OCI-LY7 (cell line): ENCODE results near the gene CHAF1A. TPM values are rescaled to one million over a fixed set of nuclear protein-coding genes. Genes with fewer than 3 reads are reported as not detected.

Experiments used
- BruUV-seq: library from RNA; stranded (reverse); fragments of 400-500 nt; replicated peaks from 2 replicates; lab custom pipeline; 2021; lab: Mats Ljungman, UMichigan
- CTCF ChIA-PET: fragments of 300-600 bp; sonication (Branson Sonifier 250); formaldehyde crosslinking; loops from one replicate; lab custom pipeline; 2022; ENCODE audit warnings: antibody characterized with exemption; ENCODE audit not compliant: unreplicated experiment; lab: Charles Lee
- POLR2A ChIA-PET: fragments of 300-600 bp; sonication (Branson Sonifier 250); formaldehyde crosslinking; loops from one replicate; lab custom pipeline; 2022; ENCODE audit warnings: antibody characterized with exemption; lab: Charles Lee
- DNase-seq: peaks from one replicate; pipeline ENCODE4 v3.0.0-alpha.2; 2015; ENCODE audit warnings: low spot score
- H2AFZ ChIP-seq: fragments of 200-600 bp; sonication (generic), shearing (Covaris generic); 2 replicates; pipeline ENCODE4 v1.6.1; 2014; ENCODE audit warnings: mild to moderate bottlenecking, antibody characterized with exemption, low read length, moderate library complexity
- H3K27ac ChIP-seq: fragments of 200-600 bp; sonication (generic); 2 replicates; pipeline ENCODE4 v1.5.1; 2014; ENCODE audit warnings: mixed run types, low read depth, mild to moderate bottlenecking, moderate library complexity, low read length, inconsistent platforms; ENCODE audit not compliant: poor library complexity, severe bottlenecking
- H3K36me3 ChIP-seq: fragments of 200-600 bp; sonication (generic); 2 replicates; pipeline ENCODE4 v1.6.1; 2014; ENCODE audit warnings: mild to moderate bottlenecking, antibody characterized with exemption, low read length, moderate library complexity, mixed read lengths; ENCODE audit not compliant: insufficient read depth
- H3K4me1 ChIP-seq: fragments of 200-600 bp; sonication (generic); 2 replicates; pipeline ENCODE4 v1.5.1; 2014; ENCODE audit warnings: mild to moderate bottlenecking, low read length; ENCODE audit not compliant: insufficient read depth, poor library complexity, severe bottlenecking
- H3K4me2 ChIP-seq: fragments of 200-600 bp; sonication (generic); 2 replicates; pipeline ENCODE4 v1.6.1; 2014; ENCODE audit warnings: mild to moderate bottlenecking, low read length
- H3K4me3 ChIP-seq: fragments of 200-600 bp; sonication (generic); 2 replicates; pipeline ENCODE4 v1.5.1; 2014; ENCODE audit warnings: mild to moderate bottlenecking, low read depth, low read length; ENCODE audit not compliant: poor library complexity, severe bottlenecking
- H3K79me2 ChIP-seq: fragments of 200-600 bp; sonication (generic); 2 replicates; pipeline ENCODE4 v1.6.1; 2016; ENCODE audit warnings: low read depth, mild to moderate bottlenecking, low read length, moderate library complexity, mixed read lengths; ENCODE audit not compliant: insufficient read depth
- H3K9me2 ChIP-seq: fragments of 200-600 bp; sonication (generic); 2 replicates; pipeline ENCODE4 v1.6.1; 2016; ENCODE audit warnings: mild to moderate bottlenecking, low read length, mixed read lengths; ENCODE audit not compliant: insufficient read depth
- H3K9me3 ChIP-seq: fragments of 200-600 bp; sonication (generic); 2 replicates; pipeline ENCODE4 v1.6.1; 2014; ENCODE audit warnings: mild to moderate bottlenecking, mixed run types, low read length, mixed read lengths
- H4K20me1 ChIP-seq: fragments of 200-600 bp; sonication (generic); 2 replicates; pipeline ENCODE4 v1.6.1; 2014; ENCODE audit warnings: mild to moderate bottlenecking, antibody characterized with exemption, low read length, moderate library complexity, mixed read lengths; ENCODE audit not compliant: insufficient read depth
- EZH2phosphoT487 ChIP-seq: fragments of 200-600 bp; sonication (generic); IDR thresholded peaks from 2 replicates; pipeline ENCODE4 v1.6.1; 2018; ENCODE audit warnings: low read depth, borderline replicate concordance, mild to moderate bottlenecking, mixed run types, antibody characterized with exemption, low read length, moderate library complexity, mixed read lengths
- intact Hi-C: fragments of 100-400 bp; cut with micrococcal nuclease; formaldehyde crosslinking; loops from one replicate; pipeline ENCODE4 v1.10.0; 2022; ENCODE audit not compliant: unreplicated experiment
- total RNA-seq, 2 experiments: library from RNA; depleted of rRNA in 1 of 2; stranded (reverse); fragments of >200 nt in 1 of 2; shearing (Covaris generic) in 1 of 2; gene quantifications; 2 replicates each; pipeline ENCODE4 v1.2.3, GENCODE V29; 2014 to 2022
- TF ChIP-seq, protein P1 (sequence below): fragments of 200-600 bp; sonication (generic); conservative IDR thresholded peaks from 2 replicates; pipeline ENCODE4 v1.5.1; 2014; ENCODE audit warnings: mild to moderate bottlenecking, antibody characterized with exemption, low read length, moderate library complexity, mixed read lengths

CHAF1A gene
- total RNA-seq, 2 experiments from 2014 or later, result 107 to 119 TPM

DNA sequence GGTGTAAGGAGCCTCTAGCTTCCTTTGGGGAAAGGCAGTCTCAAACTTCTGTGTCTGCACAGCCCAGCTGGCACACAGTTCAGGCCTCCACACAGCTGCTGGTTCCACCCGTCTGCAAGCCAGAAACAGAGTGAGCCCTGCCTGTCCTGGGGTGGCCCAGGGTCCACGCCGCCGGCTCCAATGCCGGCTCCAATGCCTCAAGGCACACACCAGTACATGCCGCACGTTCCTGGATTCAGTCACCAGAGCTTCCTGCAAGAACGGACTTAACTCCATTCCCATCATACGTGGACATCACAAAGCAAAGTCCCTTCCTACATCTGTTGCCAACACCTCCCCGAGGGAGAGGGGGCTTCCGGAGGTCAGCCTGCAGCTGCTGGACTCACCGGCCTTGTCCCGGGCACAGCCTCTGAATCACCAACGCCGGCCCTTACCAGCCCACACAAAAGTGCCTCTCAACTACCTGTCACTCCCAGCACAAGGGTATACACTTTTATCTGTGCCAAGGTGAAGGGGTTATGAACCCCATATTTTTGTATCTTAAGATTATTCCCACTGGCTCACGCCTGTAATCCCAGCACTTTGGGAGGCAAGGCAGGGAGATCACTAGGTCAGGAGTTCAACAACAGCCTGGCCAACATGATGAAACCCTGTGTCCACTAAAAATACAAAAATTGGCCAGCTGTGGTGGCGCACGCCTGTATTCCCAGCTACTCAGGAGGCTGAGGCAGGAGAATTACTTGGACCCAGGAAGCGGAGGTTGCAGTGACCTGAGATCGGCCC, 10.5 kb upstream of the CHAF1A start:
- ChIA-PET POLR2A (no interaction called here), CTCF (no interaction called here)
- no TSS peak for BruUV-seq
- no peaks in the 10 kb centered on the region for H3K9me2 ChIP-seq
- peaks cover 45% of the 10 kb centered on the region for H3K36me3 ChIP-seq
- TF ChIP-seq, protein P1, sequence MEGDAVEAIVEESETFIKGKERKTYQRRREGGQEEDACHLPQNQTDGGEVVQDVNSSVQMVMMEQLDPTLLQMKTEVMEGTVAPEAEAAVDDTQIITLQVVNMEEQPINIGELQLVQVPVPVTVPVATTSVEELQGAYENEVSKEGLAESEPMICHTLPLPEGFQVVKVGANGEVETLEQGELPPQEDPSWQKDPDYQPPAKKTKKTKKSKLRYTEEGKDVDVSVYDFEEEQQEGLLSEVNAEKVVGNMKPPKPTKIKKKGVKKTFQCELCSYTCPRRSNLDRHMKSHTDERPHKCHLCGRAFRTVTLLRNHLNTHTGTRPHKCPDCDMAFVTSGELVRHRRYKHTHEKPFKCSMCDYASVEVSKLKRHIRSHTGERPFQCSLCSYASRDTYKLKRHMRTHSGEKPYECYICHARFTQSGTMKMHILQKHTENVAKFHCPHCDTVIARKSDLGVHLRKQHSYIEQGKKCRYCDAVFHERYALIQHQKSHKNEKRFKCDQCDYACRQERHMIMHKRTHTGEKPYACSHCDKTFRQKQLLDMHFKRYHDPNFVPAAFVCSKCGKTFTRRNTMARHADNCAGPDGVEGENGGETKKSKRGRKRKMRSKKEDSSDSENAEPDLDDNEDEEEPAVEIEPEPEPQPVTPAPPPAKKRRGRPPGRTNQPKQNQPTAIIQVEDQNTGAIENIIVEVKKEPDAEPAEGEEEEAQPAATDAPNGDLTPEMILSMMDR, result no peak
- TF ChIP-seq EZH2phosphoT487, result no peak
- no peaks in the 10 kb centered on the region for H3K4me1 ChIP-seq
- H2AFZ ChIP-seq, result no peak overlapping the region
- peaks cover 65% of the 10 kb centered on the region for H3K79me2 ChIP-seq
- no peak for DNase-seq
- H3K27ac ChIP-seq, result no peak overlapping the region
- H3K4me3 ChIP-seq, result no peak overlapping the region
- H3K4me2 ChIP-seq, result no peak overlapping the region
- intact Hi-C loops, result no loop called here
- H4K20me1 ChIP-seq, result peaks cover 4% of the 10 kb centered on the region
- no peaks in the 10 kb centered on the region for H3K9me3 ChIP-seq

DNA sequence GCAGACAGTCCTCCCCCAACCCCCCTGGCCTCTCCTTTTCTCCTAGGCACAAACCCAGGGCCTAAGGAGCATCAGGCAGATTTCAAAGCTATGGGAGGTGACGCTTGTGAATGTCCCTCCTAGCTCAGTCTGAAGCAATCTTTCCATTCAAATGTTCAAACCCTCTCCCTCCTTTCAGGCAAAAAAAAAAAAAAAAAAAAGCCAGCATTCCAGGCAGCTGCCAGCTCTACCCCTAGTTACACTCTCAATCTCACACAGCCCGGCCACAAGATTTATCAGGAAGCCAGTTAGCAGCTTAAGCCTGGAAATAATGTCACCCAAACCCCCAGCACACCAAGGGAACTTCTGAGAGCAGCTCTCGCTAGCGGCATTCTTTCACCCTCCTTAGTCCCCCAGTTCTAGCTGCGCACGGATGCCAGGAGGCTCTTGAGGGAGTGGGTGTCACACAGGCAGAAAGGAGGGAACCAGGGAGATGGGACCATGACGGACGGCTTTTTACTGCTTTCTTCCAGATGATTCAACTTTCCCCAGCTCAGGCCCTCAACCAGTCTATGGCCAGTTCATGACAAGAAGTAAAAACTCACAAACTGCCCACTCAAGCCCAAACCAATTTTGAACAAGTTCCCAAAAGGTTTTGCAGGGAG, 8.4 kb upstream of the CHAF1A start:
- POLR2A ChIA-PET, result interaction anchor here (0.7 to 1.1 kb wide), 3 partner anchors 8 to 51 kb away, joined by 3 to 4 read pairs (median 3); partner anchors contain the start of gene CHAF1A
- CTCF ChIA-PET, result no interaction called here
- H2AFZ ChIP-seq, result no peak overlapping the region
- intact Hi-C loops, result no loop called here
- H4K20me1 ChIP-seq, result peaks cover 10% of the 10 kb centered on the region
- H3K4me2 ChIP-seq, result no peak overlapping the region
- BruUV-seq, result no TSS peak
- DNase-seq, result no peak
- no peaks in the 10 kb centered on the region for H3K9me3 ChIP-seq
- peaks cover 60% of the 10 kb centered on the region for H3K36me3 ChIP-seq
- no peaks in the 10 kb centered on the region for H3K9me2 ChIP-seq
- no peak for TF ChIP-seq EZH2phosphoT487
- TF ChIP-seq, protein P1, result no peak
- H3K79me2 ChIP-seq, result peaks cover 86% of the 10 kb centered on the region
- peaks cover 4% of the 10 kb centered on the region for H3K4me1 ChIP-seq
- H3K27ac ChIP-seq, result no peak overlapping the region
- H3K4me3 ChIP-seq, result no peak overlapping the region
